ENCODE results near the gene S100A7.

GRCh38 chr1:153495536-153495935 is 35.1 kb upstream of the S100A7 start:
- TF ChIP-seq, protein P1, sequence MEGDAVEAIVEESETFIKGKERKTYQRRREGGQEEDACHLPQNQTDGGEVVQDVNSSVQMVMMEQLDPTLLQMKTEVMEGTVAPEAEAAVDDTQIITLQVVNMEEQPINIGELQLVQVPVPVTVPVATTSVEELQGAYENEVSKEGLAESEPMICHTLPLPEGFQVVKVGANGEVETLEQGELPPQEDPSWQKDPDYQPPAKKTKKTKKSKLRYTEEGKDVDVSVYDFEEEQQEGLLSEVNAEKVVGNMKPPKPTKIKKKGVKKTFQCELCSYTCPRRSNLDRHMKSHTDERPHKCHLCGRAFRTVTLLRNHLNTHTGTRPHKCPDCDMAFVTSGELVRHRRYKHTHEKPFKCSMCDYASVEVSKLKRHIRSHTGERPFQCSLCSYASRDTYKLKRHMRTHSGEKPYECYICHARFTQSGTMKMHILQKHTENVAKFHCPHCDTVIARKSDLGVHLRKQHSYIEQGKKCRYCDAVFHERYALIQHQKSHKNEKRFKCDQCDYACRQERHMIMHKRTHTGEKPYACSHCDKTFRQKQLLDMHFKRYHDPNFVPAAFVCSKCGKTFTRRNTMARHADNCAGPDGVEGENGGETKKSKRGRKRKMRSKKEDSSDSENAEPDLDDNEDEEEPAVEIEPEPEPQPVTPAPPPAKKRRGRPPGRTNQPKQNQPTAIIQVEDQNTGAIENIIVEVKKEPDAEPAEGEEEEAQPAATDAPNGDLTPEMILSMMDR (IDR thresholded peaks at IDR 0.05): no peak
- no peak for TF ChIP-seq POLR2A (IDR thresholded peaks at IDR 0.05)
